Left renal cortex interstitium (tissue), 4 donors: ENCODE data around the gene FOXN1. TPM values are rescaled to one million over a fixed set of nuclear protein-coding genes. Genes with fewer than 3 reads are reported as not detected.
"Not testable (repeated sequence)": the region's sequence is repeated elsewhere in the genome, so short reads cannot be mapped to it uniquely, and the experiment has no call there.

ENCODE experiments used
- DNase-seq, 4 donors: peaks; one replicate each; pipeline ENCODE4 v3.0.0-alpha.2; 2013; ENCODE audit warnings: low read depth in 4 of 4, low spot score in 2 of 4, missing footprints in 1 of 4
- polyA plus RNA-seq, 4 donors: library from polyadenylated mRNA; unstranded; fragments of 120-200 nt; gene quantifications; one replicate each; pipeline ENCODE4 v1.2.1, GENCODE V29; 2013; ENCODE audit not compliant: insufficient read length in 4 of 4

Gene FOXN1
- polyA plus RNA-seq, 4 donors: 0.33 to 0.81 (median 0.56) TPM

GRCh38 chr17:28572259-28573039 is 66.3 kb downstream of the FOXN1 start:
- no peak for DNase-seq

GRCh38 chr17:28573040-28573380 is 66.9 kb downstream of the FOXN1 start:
- DNase-seq: no peak

- no peak for DNase-seq
Observed at GRCh38 chr17:28573521-28573920, 67.4 kb downstream of the FOXN1 start.

- DNase-seq: no peak
Observed at GRCh38 chr17:28573966-28574480, 67.9 kb downstream of the FOXN1 start.

GRCh38 chr17:28574526-28574925 is 68.4 kb downstream of the FOXN1 start:
- DNase-seq: no peak

GRCh38 chr17:28575126-28575795 is 69.1 kb downstream of the FOXN1 start:
- DNase-seq: no peak

GRCh38 chr17:28576016-28576415 is 69.9 kb downstream of the FOXN1 start:
- DNase-seq: not testable (repeated sequence)

- peak in 3 of 4 donors; percentile 63 to 84 (median 77) for DNase-seq
Observed at GRCh38 chr17:28576758-28577465, 70.8 kb downstream of the FOXN1 start, which contains the start of gene ALDOC. Gene ALDOC, minus strand, starts transcription at chr17:28576895. Its CDS starts 1,363 bp downstream, at chr17:28575532.

GRCh38 chr17:28577466-28577824 is 71.3 kb downstream of the FOXN1 start:
- no peak for DNase-seq

GRCh38 chr17:28578246-28579195 is 72.4 kb downstream of the FOXN1 start:
- DNase-seq: no peak

- no peak for DNase-seq
Observed at GRCh38 chr17:28579526-28579925, 73.4 kb downstream of the FOXN1 start.

- no peak for DNase-seq
Observed at GRCh38 chr17:28580959-28581358, 74.8 kb downstream of the FOXN1 start.

GRCh38 chr17:28582513-28582912 is 76.4 kb downstream of the FOXN1 start:
- no peak for DNase-seq

GRCh38 chr17:28584434-28584833 is 78.3 kb downstream of the FOXN1 start:
- DNase-seq: no peak

- DNase-seq: no peak
Observed at GRCh38 chr17:28585851-28586250, 79.7 kb downstream of the FOXN1 start.

Other genes with a start within 250 kb of the FOXN1 start
- 10 to 100 TPM; 49.6 to 55.8 (median 51.5) TPM for gene TMEM97, start 187.1 kb upstream of the FOXN1 start, polyA plus RNA-seq
- 10 to 100 TPM; 52.7 to 61.2 (median 57.5) TPM for gene IFT20, start 170.9 kb upstream of the FOXN1 start, polyA plus RNA-seq
- 10 to 100 TPM; 41.0 to 42.9 (median 42.3) TPM for gene TNFAIP1, start 170.6 kb upstream of the FOXN1 start, polyA plus RNA-seq
- 10 to 100 TPM; 82.9 to 97.9 (median 89.8) TPM for gene POLDIP2, start 148.8 kb upstream of the FOXN1 start, polyA plus RNA-seq
- gene SEBOX, start 141.1 kb upstream of the FOXN1 start, polyA plus RNA-seq: not detected
- 10 to 100 TPM in 3 of 4 donors, 1 to 10 TPM in 1; 9.2 to 39.3 (median 17.5) TPM for gene VTN, start 136.0 kb upstream of the FOXN1 start, polyA plus RNA-seq
- 10 to 100 TPM; 11.7 to 16.6 (median 15.0) TPM for gene SARM1, start 134.7 kb upstream of the FOXN1 start, polyA plus RNA-seq
- 10 to 100 TPM; 13.3 to 18.6 (median 13.4) TPM for gene SLC46A1, start 100.1 kb upstream of the FOXN1 start, polyA plus RNA-seq
- 10 to 100 TPM in 3 of 4 donors, 1 to 10 TPM in 1; 6.0 to 19.3 (median 14.6) TPM for gene SLC13A2, start 32.7 kb upstream of the FOXN1 start, polyA plus RNA-seq
- 10 to 100 TPM; 55.6 to 79.7 (median 65.4) TPM for gene UNC119, start 46.3 kb downstream of the FOXN1 start, polyA plus RNA-seq
- 100 to 1,000 TPM in 2 of 4 donors, 10 to 100 TPM in 2; 91.2 to 103 (median 95.8) TPM for gene PIGS, start 65.2 kb downstream of the FOXN1 start, polyA plus RNA-seq
- 10 to 100 TPM; 17.7 to 31.4 (median 24.6) TPM for gene ALDOC, start 70.5 kb downstream of the FOXN1 start, polyA plus RNA-seq
- 10 to 100 TPM; 41.8 to 71.2 (median 53.9) TPM for gene SPAG5, start 92.7 kb downstream of the FOXN1 start, polyA plus RNA-seq
- gene RSKR, start 107.8 kb downstream of the FOXN1 start, polyA plus RNA-seq: 10 to 100 TPM in 2 of 4 donors, 1 to 10 TPM in 2; 4.5 to 34.0 (median 16.9) TPM
- 100 to 1,000 TPM in 2 of 4 donors, 10 to 100 TPM in 2; 75.2 to 106 (median 93.5) TPM for gene BLTP2, start 138.8 kb downstream of the FOXN1 start, polyA plus RNA-seq
- 10 to 100 TPM; 72.7 to 88.1 (median 82.7) TPM for gene SDF2, start 155.6 kb downstream of the FOXN1 start, polyA plus RNA-seq
- 10 to 100 TPM; 63.1 to 83.7 (median 74.1) TPM for gene SUPT6H, start 155.9 kb downstream of the FOXN1 start, polyA plus RNA-seq
- gene PROCA1, start 205.5 kb downstream of the FOXN1 start, polyA plus RNA-seq: 10 to 100 TPM in 1 of 4 donors, 1 to 10 TPM in 3; 4.3 to 12.9 (median 7.9) TPM
- 100 to 1,000 TPM; 169 to 203 (median 186) TPM for gene RAB34, start 211.5 kb downstream of the FOXN1 start, polyA plus RNA-seq
- 1,000 to 10,000 TPM in 2 of 4 donors, 100 to 1,000 TPM in 2; 742 to 1,048 (median 924) TPM for gene RPL23A, start 213.6 kb downstream of the FOXN1 start, polyA plus RNA-seq
- gene TLCD1, start 219.9 kb downstream of the FOXN1 start, polyA plus RNA-seq: 10 to 100 TPM; 14.3 to 20.1 (median 17.9) TPM
- gene NEK8, start 222.4 kb downstream of the FOXN1 start, polyA plus RNA-seq: 10 to 100 TPM in 2 of 4 donors, 1 to 10 TPM in 2; 6.2 to 13.8 (median 10.2) TPM
- 100 to 1,000 TPM; 101 to 176 (median 126) TPM for gene TRAF4, start 237.7 kb downstream of the FOXN1 start, polyA plus RNA-seq